GM12878 (cell line): Measurements from ENCODE around the gene ITM2C. TPM values are rescaled to one million over a fixed set of nuclear protein-coding genes. Genes with fewer than 3 reads are reported as not detected.

ENCODE experiments used
- ATAC-seq: fragments of 200-7000 bp; cut with Tn5 transposase; 3 replicates; pipeline ENCODE4 v1.9.1; 2020; ENCODE audit warnings: mild to moderate bottlenecking, moderate library complexity
- BruUV-seq: library from RNA; stranded (reverse); fragments of 400-500 nt; replicated peaks from 2 replicates; lab custom pipeline; 2021; lab: Mats Ljungman, UMichigan
- CTCF ChIA-PET: fragments of 300-600 bp; sonication (Branson Sonifier 250); formaldehyde crosslinking; extraction: SDS; loops from one replicate; lab custom pipeline; 2021; ENCODE audit warnings: inconsistent platforms; lab: Yijun Ruan, JAX
- POLR2A ChIA-PET: fragments of 350-600 bp; formaldehyde crosslinking; extraction: SDS; loops from one replicate; lab custom pipeline; 2021; ENCODE audit warnings: inconsistent platforms; lab: Charles Lee
- RAD21 ChIA-PET: fragments of 300-600 bp; sonication (Branson Sonifier 250); formaldehyde crosslinking; loops from one replicate; lab custom pipeline; 2023; ENCODE audit warnings: antibody characterized with exemption; ENCODE audit not compliant: unreplicated experiment; lab: Charles Lee
- SMC1A ChIA-PET: fragments of 300-600 bp; sonication (Branson Sonifier 250); formaldehyde crosslinking; loops from one replicate; lab custom pipeline; 2023; ENCODE audit not compliant: unreplicated experiment, uncharacterized antibody; lab: Charles Lee
- DNase-seq: peaks from one replicate; pipeline ENCODE4 v3.0.0-alpha.2; 2011; ENCODE audit warnings: low read depth, low spot score
- FAIRE-seq: peaks from 3 replicates; lab custom pipeline; 2011; peaks lifted over from hg19 to GRCh38; lab: Jason Lieb, UNC
- H2AFZ ChIP-seq: 2 replicates; pipeline ENCODE4 v1.6.0; 2011; ENCODE audit warnings: low read depth, low read length, control low read depth; ENCODE audit not compliant: control insufficient read depth
- H3K27ac ChIP-seq: 2 replicates; pipeline ENCODE4 v1.5.1; 2011; ENCODE audit warnings: control low read depth; ENCODE audit not compliant: control insufficient read depth, insufficient read depth
- H3K27me3 ChIP-seq, 2 experiments: replicated peaks in 1 of 2; 2 replicates each; pipeline versions ENCODE4 v1.6.0 to v1.6.1; 2011; ENCODE audit warnings: low read length in 1 of 2; ENCODE audit not compliant: control insufficient read depth in 2 of 2, insufficient read depth in 2 of 2
- H3K36me3 ChIP-seq, 2 experiments: 2 replicates each; pipeline ENCODE4 v1.5.1; 2011; ENCODE audit warnings: low read length in 1 of 2; ENCODE audit not compliant: control insufficient read depth in 2 of 2, insufficient read depth in 2 of 2
- H3K4me1 ChIP-seq: 2 replicates; pipeline ENCODE4 v1.6.1; 2011; ENCODE audit warnings: mild to moderate bottlenecking, low read length, moderate library complexity, mixed read lengths; ENCODE audit not compliant: control insufficient read depth, insufficient read depth
- H3K4me2 ChIP-seq: 2 replicates; pipeline ENCODE4 v1.6.0; 2011; ENCODE audit warnings: control low read depth; ENCODE audit not compliant: control insufficient read depth, insufficient read depth
- H3K4me3 ChIP-seq: fragments of 200-600 bp; sonication (generic); 2 replicates; pipeline ENCODE4 v1.5.1; 2016
- H3K79me2 ChIP-seq: 2 replicates; pipeline ENCODE4 v1.6.0; 2011; ENCODE audit warnings: low read length; ENCODE audit not compliant: control insufficient read depth, insufficient read depth
- H3K9ac ChIP-seq: 2 replicates; pipeline ENCODE4 v1.8.0; 2011; ENCODE audit warnings: low read length, control low read depth, mixed read lengths; ENCODE audit not compliant: control insufficient read depth, insufficient read depth
- H3K9me3 ChIP-seq: replicated peaks from 3 replicates; pipeline ENCODE4 v1.5.1; 2011; ENCODE audit warnings: mild to moderate bottlenecking, low read length; ENCODE audit not compliant: control insufficient read depth, insufficient read depth
- H4K20me1 ChIP-seq: 2 replicates; pipeline ENCODE4 v1.6.0; 2011; ENCODE audit not compliant: control insufficient read depth, insufficient read depth
- NFYA ChIP-seq: IDR thresholded peaks from 2 replicates; pipeline ENCODE4 v1.6.1; 2011; ENCODE audit warnings: low read depth, mild to moderate bottlenecking, low read length, improper control_type of control experiment, borderline replicate concordance
- POLR2A ChIP-seq: IDR thresholded peaks from 2 replicates; pipeline ENCODE4 v1.6.1; 2011; ENCODE audit warnings: low read depth, mild to moderate bottlenecking, low read length
- REST ChIP-seq: IDR thresholded peaks from 2 replicates; pipeline ENCODE4 v1.6.1; 2012; ENCODE audit warnings: mild to moderate bottlenecking, low read depth, low read length
- SREBF1 ChIP-seq: IDR thresholded peaks from 2 replicates; pipeline ENCODE4 v1.6.1; 2012; ENCODE audit warnings: mild to moderate bottlenecking, low read length
- WGBS: methylation state at CpG from one replicate; pipeline ENCODE4 v1.1.6; 2016; ENCODE audit warnings: low lambda C conversion rate; ENCODE audit not compliant: insufficient replicate concordance, insufficient coverage; ENCODE audit errors: missing lambda C conversion rate; 5-methylcytosine and 5-hydroxymethylcytosine counted together
- in situ Hi-C: fragments of 300-500 bp; cut with MboI; formaldehyde crosslinking; loops from 9 replicates; pipeline ENCODE4 v1.14.3; 2018; ENCODE audit warnings: mixed read lengths
- intact Hi-C: fragments of 100-400 bp; cut with micrococcal nuclease; formaldehyde crosslinking; loops from one replicate; pipeline ENCODE4 v1.14.2; 2022; ENCODE audit not compliant: unreplicated experiment
- polyA plus RNA-seq, 11 experiments: library from polyadenylated mRNA; depleted of rRNA in 4 of 11; unstranded in 6 of 11; stranded (reverse) in 5 of 11; fragments of >200 nt; fragmentation: Nextera tagmentation in 4 of 11; fragmentation: Illumina TruSeq in 1 of 11; extraction: Ambion mirVana in 4 of 11; extraction: Trizol in 1 of 11; gene quantifications; 1 replicate in 1 of 11; 2 replicates in 10 of 11; pipeline versions ENCODE4 v1.2.1 to v1.2.3, GENCODE V29; 2011 to 2016; ENCODE audit warnings: inconsistent platforms in 2 of 11, missing spikeins in 2 of 11, low read depth in 1 of 11
- total RNA-seq, 4 experiments: library from RNA; depleted of rRNA in 3 of 4; stranded (reverse); fragments of >200 nt in 3 of 4; fragmentation: Illumina TruSeq in 1 of 4; extraction: Trizol in 1 of 4; gene quantifications; 2 replicates each; pipeline versions ENCODE4 v1.2.1 to v1.2.3, GENCODE V29; 2013 to 2021

Gene ITM2C
- total and polyA plus RNA-seq, 10 of the 15 experiments (the other 5 are each of a cell fraction or from before 2014, with no cell fraction given) = 5.4 to 195 (median 149) TPM

- ChIA-PET CTCF (interaction anchor here (0.6 to 3.6 kb wide), 6 partner anchors 26 to 236 kb away, joined by 3 to 29 read pairs (median 4); no protein-coding TSS in a partner anchor), SMC1A (interaction anchor here (0.6 to 3.4 kb wide), 8 partner anchors 8 to 733 kb away, joined by 3 to 61 read pairs (median 3); no protein-coding TSS in a partner anchor), POLR2A (no interaction called here), RAD21 (interaction anchor here (1.0 kb wide), 1 partner anchor 18 kb away, joined by 3 read pairs; no protein-coding TSS in a partner anchor)
- WGBS = 93% methylated on average over 13 of the region's 13 CpGs
- Histone ChIP-seq H3K4me3 (no peak overlapping the region), H2AFZ (no peak overlapping the region), H3K79me2 (no peaks in the 10 kb centered on the region), H3K9ac (no peak overlapping the region), H3K4me2 (no peak overlapping the region), H3K9me3 (no peaks in the 10 kb centered on the region), H3K27ac (no peak overlapping the region), H3K36me3 (peaks cover 5 to 21% of the 10 kb centered on the region in 2 experiments), H3K4me1 (no peaks in the 10 kb centered on the region), H4K20me1 (no peaks in the 10 kb centered on the region; the same call in 1 of the 2 replicates), H3K27me3 (no peaks in the 10 kb centered on the region)
- in situ Hi-C loops = no loop called here
- no TSS peak for BruUV-seq
- ATAC-seq (no peak), FAIRE-seq (no peak), DNase-seq (no peak)
- TF ChIP-seq SREBF1 = no peak
- no peak for TF ChIP-seq NFYA
- TF ChIP-seq REST = no peak
- peak; percentile 45; the same call in 1 of the 2 replicates for TF ChIP-seq POLR2A
- intact Hi-C loops = loop anchor here (5.0 to 10.0 kb wide), 2 partner anchors 80 to 573 kb away; partner anchors contain the start of gene B3GNT7
These were observed 42.7 kb upstream of the ITM2C start for GRCh38 chr2:230821991-230822520.
